Breast epithelium (tissue), 3 donors: ENCODE data around the gene GNAO1.

Experiments
- POLR2AphosphoS5 ChIP-seq, 3 donors: sonication (generic); formaldehyde crosslinking; IDR thresholded peaks; one replicate each; pipeline ENCODE4 v1.6.1; 2017; ENCODE audit warnings: antibody characterized with exemption in 3 of 3
- TF ChIP-seq, protein P1 (sequence below), 3 donors: fragments of 450-650 bp; IDR thresholded peaks; one replicate each; pipeline ENCODE4 v1.5.1; 2016 to 2017; ENCODE audit warnings: antibody characterized with exemption in 3 of 3, mild to moderate bottlenecking in 3 of 3, moderate library complexity in 3 of 3

DNA sequence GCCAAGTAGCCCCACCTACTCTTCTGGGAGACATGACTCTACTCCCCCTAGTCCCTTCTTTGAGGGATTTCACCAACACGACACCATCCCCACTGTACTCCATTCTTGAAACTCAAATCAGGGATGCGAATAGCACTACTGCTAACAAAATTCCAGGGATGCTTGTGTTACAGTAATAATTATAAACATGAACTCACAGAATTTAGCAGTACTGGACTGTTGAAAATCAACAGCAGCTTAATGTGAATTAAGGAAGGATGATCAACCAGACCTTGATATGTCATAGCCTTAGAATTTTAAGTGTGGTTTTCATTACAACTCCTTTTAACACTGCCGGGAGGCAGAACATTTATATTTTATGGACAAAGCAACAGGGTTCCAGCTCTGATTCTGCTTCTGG, 196.1 kb downstream of the GNAO1 start:
- TF ChIP-seq, protein P1, sequence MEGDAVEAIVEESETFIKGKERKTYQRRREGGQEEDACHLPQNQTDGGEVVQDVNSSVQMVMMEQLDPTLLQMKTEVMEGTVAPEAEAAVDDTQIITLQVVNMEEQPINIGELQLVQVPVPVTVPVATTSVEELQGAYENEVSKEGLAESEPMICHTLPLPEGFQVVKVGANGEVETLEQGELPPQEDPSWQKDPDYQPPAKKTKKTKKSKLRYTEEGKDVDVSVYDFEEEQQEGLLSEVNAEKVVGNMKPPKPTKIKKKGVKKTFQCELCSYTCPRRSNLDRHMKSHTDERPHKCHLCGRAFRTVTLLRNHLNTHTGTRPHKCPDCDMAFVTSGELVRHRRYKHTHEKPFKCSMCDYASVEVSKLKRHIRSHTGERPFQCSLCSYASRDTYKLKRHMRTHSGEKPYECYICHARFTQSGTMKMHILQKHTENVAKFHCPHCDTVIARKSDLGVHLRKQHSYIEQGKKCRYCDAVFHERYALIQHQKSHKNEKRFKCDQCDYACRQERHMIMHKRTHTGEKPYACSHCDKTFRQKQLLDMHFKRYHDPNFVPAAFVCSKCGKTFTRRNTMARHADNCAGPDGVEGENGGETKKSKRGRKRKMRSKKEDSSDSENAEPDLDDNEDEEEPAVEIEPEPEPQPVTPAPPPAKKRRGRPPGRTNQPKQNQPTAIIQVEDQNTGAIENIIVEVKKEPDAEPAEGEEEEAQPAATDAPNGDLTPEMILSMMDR (IDR thresholded peaks at IDR 0.05) = no peak
- TF ChIP-seq POLR2AphosphoS5 (IDR thresholded peaks at IDR 0.05) = no peak
